Stimulated activated naive CD8-positive, alpha-beta T cell treated with anti-CD3 and anti-CD28 coated beads, Interleukin-15, Interleukin-2, amounts not matched to agents 100 U/mL and 50 U/mL, for 24 hours (primary cell): Measurements from ENCODE around the gene IGSF3.
"Not testable (repeated sequence)": the region's sequence is repeated elsewhere in the genome, so short reads cannot be mapped to it uniquely, and the experiment has no call there.

ENCODE experiments used
- ATAC-seq: fragments of 150-1000 bp; cut with Tn5 transposase; one replicate; pipeline ENCODE4 v1.10.0; 2021
- DNase-seq: peaks from one replicate; pipeline ENCODE4 v3.0.0; 2021

Gene IGSF3

GRCh38 chr1:116577759-116578314 lies 89.7 kb downstream of the IGSF3 start:
- ATAC-seq = no peak
- DNase-seq = no peak

GRCh38 chr1:116574581-116575291 lies 92.8 kb downstream of the IGSF3 start:
- peak; percentile 68 for DNase-seq
- no peak for ATAC-seq

- ATAC-seq = no peak
- no peak for DNase-seq
Observed at GRCh38 chr1:116573431-116574095, 94.0 kb downstream of the IGSF3 start.

- no peak for DNase-seq
- ATAC-seq = no peak
Observed at GRCh38 chr1:116572771-116573430, 94.6 kb downstream of the IGSF3 start.

- no peak for DNase-seq
- no peak for ATAC-seq
Observed at GRCh38 chr1:116572099-116572498, 95.4 kb downstream of the IGSF3 start.

GRCh38 chr1:116571215-116571919 lies 96.2 kb downstream of the IGSF3 start:
- ATAC-seq (no peak), DNase-seq (no peak)

- ATAC-seq (peak; percentile 86), DNase-seq (peak; percentile 94)
Observed at GRCh38 chr1:116570358-116571214, 96.9 kb downstream of the IGSF3 start, which contains the start of gene CD58. Gene CD58 (minus strand): TSS chr1:116571026. CDS start chr1:116570972, 54 bp downstream.

GRCh38 chr1:116569776-116570357 lies 97.7 kb downstream of the IGSF3 start:
- DNase-seq = peak; percentile 49

GRCh38 chr1:116569381-116569670 lies 98.2 kb downstream of the IGSF3 start:
- ATAC-seq = no peak
- DNase-seq = no peak

More at GRCh38 chr1:116569776-116570357, 97.7 kb downstream of the IGSF3 start:
- ATAC-seq = no peak

GRCh38 chr1:116568662-116569380 lies 98.7 kb downstream of the IGSF3 start:
- DNase-seq (no peak), ATAC-seq (no peak)

GRCh38 chr1:116567790-116568661 lies 99.5 kb downstream of the IGSF3 start:
- no peak for DNase-seq
- ATAC-seq = no peak

GRCh38 chr1:116565222-116565621 lies 102.3 kb downstream of the IGSF3 start:
- ATAC-seq = no peak
- DNase-seq = no peak

- DNase-seq (no peak), ATAC-seq (peak; percentile 64)
Observed at GRCh38 chr1:116564426-116564825, 103.1 kb downstream of the IGSF3 start.

- ATAC-seq, DNase-seq: not testable (repeated sequence)
Observed at GRCh38 chr1:116562465-116562864, 105.1 kb downstream of the IGSF3 start.

GRCh38 chr1:116561563-116561962 lies 106.0 kb downstream of the IGSF3 start:
- DNase-seq (no peak), ATAC-seq (no peak)

- no peak for ATAC-seq
- no peak for DNase-seq
Observed at GRCh38 chr1:116560704-116561490, 106.6 kb downstream of the IGSF3 start.

GRCh38 chr1:116559304-116559761 lies 108.2 kb downstream of the IGSF3 start:
- DNase-seq (no peak), ATAC-seq (no peak)

- ATAC-seq (no peak), DNase-seq (no peak)
Observed at GRCh38 chr1:116558571-116558970, 109.0 kb downstream of the IGSF3 start.
